Tibial artery (tissue), 4 donors: ENCODE measurements around the gene GPR137B.

Experiments
- DNase-seq, 2 donors: peaks; one replicate each; pipeline ENCODE4 v3.0.0-alpha.2; 2019
- H3K27ac ChIP-seq, 2 donors: fragments of 200-600 bp; sonication (generic) in 1 of 2; 1 replicate in 1 of 2; 2 replicates in 1 of 2; pipeline ENCODE4 v1.5.1; 2018 to 2019; ENCODE audit warnings: mild to moderate bottlenecking in 1 of 2
- H3K27me3 ChIP-seq, 2 donors: fragments of 200-600 bp; sonication (generic) in 1 of 2; one replicate each; pipeline versions ENCODE4 v1.5.1 to v1.6.0; 2016 to 2019
- H3K36me3 ChIP-seq, 3 donors: fragments of 200-600 bp; sonication (generic) in 2 of 3; one replicate each; pipeline ENCODE4 v1.5.1; 2016 to 2019; ENCODE audit warnings: mild to moderate bottlenecking in 2 of 3
- H3K4me1 ChIP-seq, 4 donors: fragments of 200-600 bp; sonication (generic) in 2 of 4; 1 replicate in 3 of 4; 2 replicates in 1 of 4; pipeline ENCODE4 v1.5.1; 2016 to 2019
- H3K4me3 ChIP-seq, 2 donors: fragments of 200-600 bp; sonication (generic) in 1 of 2; 1 replicate in 1 of 2; 2 replicates in 1 of 2; pipeline ENCODE4 v1.5.1; 2018 to 2019; ENCODE audit warnings: mild to moderate bottlenecking in 2 of 2
- H3K9me3 ChIP-seq, 3 donors: fragments of 200-600 bp; sonication (generic) in 1 of 3; one replicate each; pipeline ENCODE4 v1.5.1; 2016 to 2019
- CTCF ChIP-seq, 2 experiments: fragments of 200-600 bp in 1 of 2; fragments of 450-650 bp in 1 of 2; IDR thresholded peaks; one replicate each; pipeline ENCODE4 v1.5.1; 2017 to 2019; ENCODE audit warnings: antibody characterized with exemption in 2 of 2, mild to moderate bottlenecking in 1 of 2, moderate library complexity in 1 of 2
- intact Hi-C: fragments of 100-400 bp; cut with DNase I; formaldehyde crosslinking; loops from one replicate; pipeline ENCODE4 v1.15.0; 2023; ENCODE audit warnings: low total_unique reads

The GPR137B gene

GRCh38 chr1:236175642-236176336 lies 33.5 kb downstream of the GPR137B start:
- DNase-seq = no peak

GRCh38 chr1:236176337-236177336 lies 34.3 kb downstream of the GPR137B start:
- intact Hi-C loops = no loop called here
- H3K4me1 ChIP-seq = peaks cover 0 to 14% (median 0%) of the 10 kb centered on the region in 4 donors
- DNase-seq = no peak
- H3K4me3 ChIP-seq = no peak overlapping the region
- H3K27me3 ChIP-seq = no peaks in the 10 kb centered on the region
- no peak overlapping the region for H3K27ac ChIP-seq
- H3K9me3 ChIP-seq = no peaks in the 10 kb centered on the region
- no peak for TF ChIP-seq CTCF (IDR thresholded peaks at IDR 0.05)
- peaks cover 0 to 18% (median 7%) of the 10 kb centered on the region in 3 donors for H3K36me3 ChIP-seq

More at GRCh38 chr1:236175642-236176336, 33.5 kb downstream of the GPR137B start:
- Histone ChIP-seq H3K27ac (no peak overlapping the region), H3K4me3 (no peak overlapping the region), H3K36me3 (peaks cover 0 to 11% (median 0%) of the 10 kb centered on the region in 3 donors), H3K4me1 (peaks cover 0 to 15% (median 0%) of the 10 kb centered on the region in 4 donors), H3K9me3 (no peaks in the 10 kb centered on the region), H3K27me3 (no peaks in the 10 kb centered on the region)
- no peak for TF ChIP-seq CTCF (IDR thresholded peaks at IDR 0.05)
- intact Hi-C loops = no loop called here

- Histone ChIP-seq H3K4me1 (no peaks in the 10 kb centered on the region), H3K27ac (no peak overlapping the region), H3K36me3 (peaks cover 0 to 18% (median 16%) of the 10 kb centered on the region in 3 donors), H3K4me3 (no peak overlapping the region), H3K27me3 (no peaks in the 10 kb centered on the region), H3K9me3 (no peaks in the 10 kb centered on the region)
- intact Hi-C loops = no loop called here
- no peak for TF ChIP-seq CTCF (IDR thresholded peaks at IDR 0.05)
- DNase-seq = no peak
Observed at GRCh38 chr1:236179634-236180033, 37.3 kb downstream of the GPR137B start.

- intact Hi-C loops = no loop called here
Observed at GRCh38 chr1:236181059-236181458, 38.7 kb downstream of the GPR137B start.

More at GRCh38 chr1:236181059-236181458, 38.7 kb downstream of the GPR137B start:
- no peak overlapping the region for H3K27ac ChIP-seq
- H3K36me3 ChIP-seq = peaks cover 0 to 25% (median 16%) of the 10 kb centered on the region in 3 donors
- H3K4me1 ChIP-seq = no peaks in the 10 kb centered on the region
- DNase-seq = no peak
- H3K9me3 ChIP-seq = no peaks in the 10 kb centered on the region
- H3K4me3 ChIP-seq = no peak overlapping the region
- no peak for TF ChIP-seq CTCF (IDR thresholded peaks at IDR 0.05)
- H3K27me3 ChIP-seq = no peaks in the 10 kb centered on the region
